Suppressor macrophage treated with lipopolysaccharide for 4 hours (primary cell): ENCODE data around the gene PGAM1.
"Not testable (repeated sequence)": the region's sequence is repeated elsewhere in the genome, so short reads cannot be mapped to it uniquely, and the experiment has no call there.

Experiments
- DNase-seq: peaks from one replicate; pipeline ENCODE4 v3.0.0-alpha.2; 2020

The PGAM1 gene

GRCh38 chr10:97459933-97460332, 33.9 kb downstream of the PGAM1 start:
- DNase-seq, result no peak

DNA sequence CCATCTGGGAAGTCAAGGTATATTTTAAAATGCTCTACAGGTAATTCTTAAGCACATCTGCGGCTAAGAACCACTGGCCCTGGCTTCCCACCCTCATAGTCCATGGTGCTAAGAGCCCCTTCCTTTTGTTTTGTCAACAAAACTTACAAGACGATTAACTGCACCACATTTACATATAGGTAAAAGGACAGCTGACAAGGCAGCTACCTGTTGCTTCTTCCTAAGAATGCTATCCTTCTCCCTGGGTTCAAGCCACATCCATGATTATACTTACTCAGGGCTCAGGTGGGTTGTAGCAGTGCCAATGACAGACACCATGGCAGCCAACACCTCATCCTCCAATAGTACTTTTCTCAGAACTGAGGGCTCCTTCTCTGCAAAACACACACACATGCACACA, 36.3 kb downstream of the PGAM1 start:
- no peak for DNase-seq

DNA sequence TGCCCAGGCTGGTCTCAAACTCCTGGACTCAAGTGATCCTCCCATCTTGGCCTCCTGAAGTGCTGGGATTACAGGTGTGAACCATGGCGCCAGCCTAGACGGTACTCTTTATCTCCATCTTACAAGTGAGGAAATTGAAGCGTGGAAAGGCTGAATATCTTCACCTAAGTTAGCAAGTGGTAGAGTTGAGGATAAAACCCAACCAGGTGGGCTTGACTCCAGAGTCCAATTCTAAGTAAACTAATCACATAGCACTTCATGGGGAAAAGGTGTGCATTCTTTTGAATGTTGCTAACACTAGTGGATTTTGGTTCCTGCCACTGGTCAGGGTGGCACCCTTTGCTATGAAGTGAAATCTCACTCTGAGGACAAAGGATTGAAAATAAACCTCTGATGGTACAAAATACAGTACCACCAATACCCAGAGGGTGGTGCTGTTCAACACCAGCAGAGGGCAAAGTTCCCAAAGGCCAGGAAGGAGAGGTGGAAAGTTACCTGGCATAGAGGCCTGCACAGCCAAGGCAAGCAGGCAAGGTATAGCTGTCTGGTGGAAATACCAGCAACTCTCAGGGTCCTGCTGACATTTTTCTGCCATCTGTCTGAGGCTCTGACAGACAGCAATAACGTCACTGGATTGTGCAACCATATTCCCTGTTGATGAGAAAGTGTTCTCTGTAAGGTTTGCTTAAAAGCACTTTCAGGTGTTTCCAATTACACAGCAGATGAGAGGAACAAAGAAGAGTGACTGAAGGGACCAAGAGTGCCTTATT, 37.6 kb downstream of the PGAM1 start:
- DNase-seq, result peak; percentile 42

DNA sequence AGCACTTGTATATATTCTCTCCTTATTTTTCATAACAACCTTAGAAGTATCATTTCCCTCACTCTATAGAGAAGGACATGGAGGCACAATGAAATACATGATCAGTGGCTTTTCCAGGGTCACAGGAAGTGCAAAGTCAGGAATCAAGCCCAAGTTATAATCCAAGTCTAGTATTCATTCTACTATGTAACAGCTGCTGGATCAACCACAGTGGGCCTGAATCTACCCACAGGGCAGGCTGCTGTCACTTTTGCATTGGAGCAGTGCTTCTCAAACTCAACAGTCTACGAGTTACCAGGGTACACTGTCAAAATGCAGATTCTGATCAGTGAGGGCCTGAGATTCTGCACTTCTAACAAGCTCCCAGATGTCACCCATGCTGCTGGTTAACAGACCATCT, 38.2 kb downstream of the PGAM1 start:
- DNase-seq, result no peak

DNA sequence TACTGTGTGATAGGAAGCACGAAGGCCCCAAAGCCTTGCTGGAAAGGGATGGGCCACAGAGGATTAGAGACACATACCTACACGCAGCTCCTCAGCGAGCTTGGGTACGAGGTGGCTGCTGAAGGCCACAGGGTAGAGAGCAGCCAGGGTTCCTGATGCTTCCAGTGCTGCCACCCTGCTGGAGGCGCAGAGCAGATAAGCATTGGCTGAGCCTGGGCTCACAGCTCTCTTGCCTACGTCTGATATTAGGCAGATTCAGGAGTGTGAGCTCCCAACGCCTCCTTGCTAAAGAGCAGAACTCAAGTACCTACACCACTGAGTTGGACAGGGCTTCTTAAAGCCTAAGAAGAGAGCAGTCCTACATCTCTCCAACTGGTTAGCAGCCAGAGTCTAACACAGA, 40.0 kb downstream of the PGAM1 start:
- no peak for DNase-seq

- DNase-seq, result no peak
Measured at GRCh38 chr10:97466755-97467154, 40.8 kb downstream of the PGAM1 start.

DNA sequence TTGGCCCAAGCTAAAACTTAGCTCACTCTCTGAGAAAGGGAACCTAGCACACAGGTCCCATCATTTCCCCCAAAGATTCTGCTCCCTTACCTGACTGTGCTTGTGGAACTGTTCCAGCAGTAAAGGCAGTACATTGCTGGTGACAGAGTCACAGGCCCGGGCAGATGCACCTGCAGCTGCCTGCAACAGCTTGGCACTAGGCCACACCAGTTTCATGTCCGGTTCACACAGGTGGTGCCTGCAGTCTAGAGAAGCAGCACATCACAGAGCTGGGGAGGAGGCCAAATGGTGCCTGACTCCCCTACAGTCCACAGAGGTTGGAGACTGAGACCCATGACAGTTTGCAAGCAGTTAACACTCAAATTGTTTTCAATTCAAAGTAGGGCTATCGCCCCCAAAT, 42.2 kb downstream of the PGAM1 start:
- no peak for DNase-seq

GRCh38 chr10:97468781-97469180, 42.8 kb downstream of the PGAM1 start:
- DNase-seq, result not testable (repeated sequence)

GRCh38 chr10:97474918-97475317, 48.9 kb downstream of the PGAM1 start:
- DNase-seq, result no peak

GRCh38 chr10:97475936-97476594, 50.1 kb downstream of the PGAM1 start:
- peak; percentile 66 for DNase-seq

DNA sequence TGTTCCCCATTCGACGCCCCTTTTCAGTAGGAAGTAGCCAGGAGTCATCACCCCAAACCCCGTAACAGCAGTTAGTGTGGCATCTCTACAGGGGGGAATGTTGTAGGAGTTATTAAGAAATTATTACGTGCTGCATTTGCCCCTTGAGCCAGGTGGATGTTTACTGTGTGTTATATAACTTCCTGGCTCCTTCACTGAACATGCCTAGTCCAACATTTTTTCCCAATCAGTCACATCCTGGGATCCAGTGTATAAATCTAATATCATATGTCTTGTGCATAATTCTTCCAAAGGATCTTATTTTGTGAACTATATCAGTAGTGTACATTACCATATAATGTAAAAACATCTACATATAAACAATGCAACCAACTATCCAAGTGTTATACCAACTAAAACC, 53.4 kb downstream of the PGAM1 start:
- DNase-seq, result not testable (repeated sequence)

- DNase-seq, result no peak
Measured at GRCh38 chr10:97479939-97480338, 53.9 kb downstream of the PGAM1 start.

DNA sequence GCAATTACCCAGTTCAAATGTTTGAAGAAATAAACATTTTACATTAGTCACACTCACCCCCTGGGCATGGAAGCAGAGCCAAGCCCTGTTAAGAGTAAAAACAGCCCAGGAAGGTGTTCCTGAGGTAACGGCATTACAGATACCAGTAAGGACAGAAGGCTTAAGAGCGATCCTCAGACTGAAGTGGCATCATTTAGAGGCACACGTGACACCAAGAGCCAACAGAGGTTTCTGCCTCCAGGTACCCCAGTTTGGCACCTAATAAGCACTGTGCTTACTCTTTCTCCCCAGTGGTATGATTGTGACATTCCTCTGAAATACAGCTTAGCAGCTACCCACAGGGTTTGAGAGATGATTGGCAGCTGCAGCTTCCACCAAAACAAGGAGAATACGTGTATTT, 55.1 kb downstream of the PGAM1 start:
- DNase-seq, result no peak

DNA sequence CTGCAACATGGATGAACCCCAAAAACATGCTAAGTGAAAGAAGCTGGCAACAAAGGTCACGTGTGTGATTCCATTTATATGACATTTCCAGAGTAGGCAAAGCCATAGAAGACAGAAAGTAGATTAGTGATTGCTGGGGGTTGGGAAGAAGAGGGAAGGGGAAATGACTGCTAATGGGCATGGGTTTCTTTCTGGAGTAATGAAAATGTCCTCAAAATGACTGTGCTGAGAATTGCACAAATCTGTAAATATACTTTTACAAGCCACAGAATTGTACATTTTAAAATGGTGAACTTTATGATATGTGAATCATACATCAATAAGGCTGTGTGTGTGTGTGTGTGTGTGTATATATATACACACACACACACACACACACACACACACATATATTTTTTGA, 56.4 kb downstream of the PGAM1 start:
- DNase-seq, result peak; percentile 61
